DOHH2 (cell line): ENCODE measurements around the gene PCDH17.

Experiments used
- H3F3A ChIP-seq: fragments of 200-600 bp; sonication (generic), shearing (Covaris generic); 2 replicates; pipeline ENCODE4 v1.6.0; 2016; ENCODE audit warnings: antibody characterized with exemption, mild to moderate bottlenecking; ENCODE audit not compliant: control insufficient read depth, insufficient read depth
- H3K27ac ChIP-seq: fragments of 200-600 bp; sonication (generic); 2 replicates; pipeline ENCODE4 v1.5.1; 2014; ENCODE audit warnings: low read depth, mild to moderate bottlenecking, low read length, moderate library complexity
- H3K27me3 ChIP-seq: fragments of 200-600 bp; sonication (generic); 2 replicates; pipeline ENCODE4 v1.6.1; 2014; ENCODE audit warnings: mild to moderate bottlenecking, low read length, mixed read lengths; ENCODE audit not compliant: control insufficient read depth
- H3K36me3 ChIP-seq: fragments of 200-600 bp; sonication (generic); 2 replicates; pipeline ENCODE4 v1.6.1; 2014; ENCODE audit warnings: mild to moderate bottlenecking, low read length, moderate library complexity, mixed read lengths; ENCODE audit not compliant: control insufficient read depth
- H3K4me1 ChIP-seq: fragments of 200-600 bp; sonication (generic); 2 replicates; pipeline ENCODE4 v1.6.1; 2014; ENCODE audit warnings: mild to moderate bottlenecking, low read length, mixed read lengths; ENCODE audit not compliant: control insufficient read depth
- H3K4me2 ChIP-seq: fragments of 200-600 bp; sonication (generic); 2 replicates; pipeline ENCODE4 v1.6.0; 2014; ENCODE audit warnings: mild to moderate bottlenecking, low read length, moderate library complexity
- H3K4me3 ChIP-seq: fragments of 200-600 bp; sonication (generic); 2 replicates; pipeline ENCODE4 v1.5.1; 2014; ENCODE audit warnings: mild to moderate bottlenecking, low read length, mixed read lengths
- H3K79me2 ChIP-seq: fragments of 200-600 bp; sonication (generic); 2 replicates; pipeline ENCODE4 v1.6.1; 2014; ENCODE audit warnings: mild to moderate bottlenecking, low read length, mixed read lengths; ENCODE audit not compliant: control insufficient read depth
- H3K9me2 ChIP-seq: fragments of 200-600 bp; sonication (generic); replicated peaks from 2 replicates; pipeline ENCODE4 v1.6.1; 2014; ENCODE audit warnings: mild to moderate bottlenecking, low read length, mixed read lengths; ENCODE audit not compliant: control insufficient read depth
- H3K9me3 ChIP-seq: fragments of 200-600 bp; sonication (generic); 2 replicates; pipeline ENCODE4 v1.6.1; 2014; ENCODE audit warnings: antibody characterized with exemption, low read length, mixed read lengths; ENCODE audit not compliant: control insufficient read depth, insufficient read depth
- H4K20me1 ChIP-seq: fragments of 200-600 bp; sonication (generic); 2 replicates; pipeline ENCODE4 v1.6.0; 2014; ENCODE audit warnings: low read depth, mild to moderate bottlenecking, antibody characterized with exemption, low read length, moderate library complexity; ENCODE audit not compliant: control insufficient read depth, insufficient read depth
- EZH2phosphoT487 ChIP-seq: fragments of 200-600 bp; sonication (generic); IDR thresholded peaks from 2 replicates; pipeline ENCODE4 v1.6.1; 2017; ENCODE audit warnings: borderline replicate concordance, mild to moderate bottlenecking, antibody characterized with exemption, low read length, moderate library complexity, mixed read lengths
- TF ChIP-seq, protein P1 (sequence below): fragments of 200-600 bp; sonication (generic); IDR thresholded peaks from one replicate; pipeline ENCODE4 v1.5.1; 2014; ENCODE audit warnings: antibody characterized with exemption, mild to moderate bottlenecking, low read depth, low read length; ENCODE audit not compliant: poor library complexity, severe bottlenecking

The PCDH17 gene

DNA sequence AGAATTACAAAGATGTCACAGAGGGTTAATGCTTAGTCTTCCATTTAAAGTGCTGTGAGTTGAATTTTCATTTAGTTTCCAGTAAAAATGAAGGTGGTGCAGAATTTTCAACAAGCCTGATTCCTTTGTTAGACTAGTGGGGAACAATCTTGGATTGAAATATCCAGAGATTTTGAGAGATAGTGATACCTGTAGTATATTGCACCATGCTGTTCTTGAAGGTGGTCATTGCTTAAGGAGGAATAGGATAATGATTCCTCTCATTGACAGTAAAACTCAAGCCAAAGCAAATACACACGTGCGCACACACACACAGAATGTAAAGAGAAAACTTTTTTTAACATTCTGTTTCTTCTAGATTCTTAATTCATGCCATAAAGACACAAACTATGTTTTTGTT lies 5.3 kb downstream of the PCDH17 start:
- no peaks in the 10 kb centered on the region for H3K27me3 ChIP-seq

DNA sequence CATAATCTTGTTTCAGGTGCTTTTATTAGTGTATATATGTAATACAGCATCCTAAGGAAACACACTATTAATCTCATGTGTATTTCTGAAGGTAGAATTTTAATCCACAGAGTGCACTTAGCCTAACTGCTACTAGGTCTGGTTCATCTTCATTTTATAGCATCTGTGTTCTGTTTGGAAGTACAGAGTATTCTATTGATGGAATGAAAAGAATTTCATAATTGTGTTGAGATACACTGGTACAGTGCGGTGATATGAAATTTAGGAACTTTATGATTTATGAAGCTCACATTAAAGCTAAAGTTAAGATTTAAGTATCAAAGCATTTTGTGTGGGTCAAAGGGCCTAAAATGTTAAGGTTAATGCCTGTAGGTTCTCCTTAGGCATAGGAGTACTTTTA lies 6.0 kb downstream of the PCDH17 start:
- H3K27ac ChIP-seq: no peak overlapping the region
- TF ChIP-seq, protein P1, sequence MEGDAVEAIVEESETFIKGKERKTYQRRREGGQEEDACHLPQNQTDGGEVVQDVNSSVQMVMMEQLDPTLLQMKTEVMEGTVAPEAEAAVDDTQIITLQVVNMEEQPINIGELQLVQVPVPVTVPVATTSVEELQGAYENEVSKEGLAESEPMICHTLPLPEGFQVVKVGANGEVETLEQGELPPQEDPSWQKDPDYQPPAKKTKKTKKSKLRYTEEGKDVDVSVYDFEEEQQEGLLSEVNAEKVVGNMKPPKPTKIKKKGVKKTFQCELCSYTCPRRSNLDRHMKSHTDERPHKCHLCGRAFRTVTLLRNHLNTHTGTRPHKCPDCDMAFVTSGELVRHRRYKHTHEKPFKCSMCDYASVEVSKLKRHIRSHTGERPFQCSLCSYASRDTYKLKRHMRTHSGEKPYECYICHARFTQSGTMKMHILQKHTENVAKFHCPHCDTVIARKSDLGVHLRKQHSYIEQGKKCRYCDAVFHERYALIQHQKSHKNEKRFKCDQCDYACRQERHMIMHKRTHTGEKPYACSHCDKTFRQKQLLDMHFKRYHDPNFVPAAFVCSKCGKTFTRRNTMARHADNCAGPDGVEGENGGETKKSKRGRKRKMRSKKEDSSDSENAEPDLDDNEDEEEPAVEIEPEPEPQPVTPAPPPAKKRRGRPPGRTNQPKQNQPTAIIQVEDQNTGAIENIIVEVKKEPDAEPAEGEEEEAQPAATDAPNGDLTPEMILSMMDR: no peak
- no peak for TF ChIP-seq EZH2phosphoT487
- H4K20me1 ChIP-seq: no peaks in the 10 kb centered on the region
- no peaks in the 10 kb centered on the region for H3K27me3 ChIP-seq
- H3K4me1 ChIP-seq: no peaks in the 10 kb centered on the region
- no peaks in the 10 kb centered on the region for H3K79me2 ChIP-seq
- peaks cover 9% of the 10 kb centered on the region; the same call in 1 of the 2 replicates for H3K9me3 ChIP-seq
- no peak overlapping the region for H3K4me2 ChIP-seq
- H3K36me3 ChIP-seq: no peaks in the 10 kb centered on the region
- H3F3A ChIP-seq: no peaks in the 10 kb centered on the region
- no peak overlapping the region for H3K4me3 ChIP-seq
- no peaks in the 10 kb centered on the region for H3K9me2 ChIP-seq

More for the DNA sequence above, 5.3 kb downstream of the PCDH17 start:
- H3F3A ChIP-seq: no peaks in the 10 kb centered on the region
- no peaks in the 10 kb centered on the region for H3K4me1 ChIP-seq
- no peak overlapping the region for H3K4me3 ChIP-seq
- H3K79me2 ChIP-seq: no peaks in the 10 kb centered on the region
- H3K4me2 ChIP-seq: no peak overlapping the region
- no peaks in the 10 kb centered on the region for H4K20me1 ChIP-seq
- H3K36me3 ChIP-seq: no peaks in the 10 kb centered on the region
- TF ChIP-seq EZH2phosphoT487: no peak
- TF ChIP-seq, protein P1: no peak
- no peaks in the 10 kb centered on the region for H3K9me2 ChIP-seq
- H3K9me3 ChIP-seq: peaks cover 16% of the 10 kb centered on the region; the same call in 1 of the 2 replicates
- no peak overlapping the region for H3K27ac ChIP-seq

DNA sequence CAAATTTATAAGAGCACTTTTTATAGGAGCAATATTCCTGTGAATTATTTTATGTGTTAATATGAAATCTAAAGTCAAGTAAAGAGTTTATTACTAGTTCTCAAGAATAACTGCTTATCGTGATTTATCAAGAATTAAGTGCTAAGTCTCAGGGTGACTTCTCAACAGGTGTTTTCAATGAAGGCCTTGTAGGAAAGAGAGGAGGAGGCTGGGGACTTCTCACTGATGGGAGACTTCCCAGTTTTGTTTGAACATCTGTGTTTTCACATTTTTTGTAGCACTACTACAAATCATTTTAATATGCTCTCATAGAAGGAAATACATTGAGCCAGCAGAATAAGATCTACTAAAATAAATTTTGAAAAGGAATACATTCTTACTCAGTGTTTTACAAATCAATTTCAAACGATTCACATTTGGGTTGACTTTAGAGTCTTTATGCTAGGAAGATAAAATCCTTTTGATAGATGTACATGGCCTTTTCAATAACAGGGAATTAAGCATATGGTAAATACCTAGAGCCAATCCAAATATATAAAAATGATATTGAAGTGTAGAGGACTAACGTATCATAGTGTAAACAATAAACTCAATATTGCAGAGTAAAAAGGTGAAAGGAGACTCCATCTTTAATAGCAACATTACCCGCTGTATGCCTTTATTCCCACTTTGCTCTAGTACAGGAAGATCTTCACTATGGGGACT lies 6.8 kb downstream of the PCDH17 start:
- Histone ChIP-seq H3K27me3 (no peaks in the 10 kb centered on the region), H3K27ac (no peak overlapping the region), H3K9me2 (no peaks in the 10 kb centered on the region), H3K79me2 (no peaks in the 10 kb centered on the region), H4K20me1 (no peaks in the 10 kb centered on the region), H3K4me1 (no peaks in the 10 kb centered on the region), H3K36me3 (no peaks in the 10 kb centered on the region), H3K4me3 (no peak overlapping the region), H3F3A (no peaks in the 10 kb centered on the region), H3K4me2 (no peak overlapping the region), H3K9me3 (peaks cover under 1% of the 10 kb centered on the region; the same call in 1 of the 2 replicates)
- TF ChIP-seq, protein P1: no peak
- TF ChIP-seq EZH2phosphoT487: no peak
